ENCODE data around the gene SLC25A47. TPM values are rescaled to one million over a fixed set of nuclear protein-coding genes. Genes with fewer than 3 reads are reported as not detected.

Gene SLC25A47
- total RNA-seq, 1 experiment from 2014 or later: not detected

DNA sequence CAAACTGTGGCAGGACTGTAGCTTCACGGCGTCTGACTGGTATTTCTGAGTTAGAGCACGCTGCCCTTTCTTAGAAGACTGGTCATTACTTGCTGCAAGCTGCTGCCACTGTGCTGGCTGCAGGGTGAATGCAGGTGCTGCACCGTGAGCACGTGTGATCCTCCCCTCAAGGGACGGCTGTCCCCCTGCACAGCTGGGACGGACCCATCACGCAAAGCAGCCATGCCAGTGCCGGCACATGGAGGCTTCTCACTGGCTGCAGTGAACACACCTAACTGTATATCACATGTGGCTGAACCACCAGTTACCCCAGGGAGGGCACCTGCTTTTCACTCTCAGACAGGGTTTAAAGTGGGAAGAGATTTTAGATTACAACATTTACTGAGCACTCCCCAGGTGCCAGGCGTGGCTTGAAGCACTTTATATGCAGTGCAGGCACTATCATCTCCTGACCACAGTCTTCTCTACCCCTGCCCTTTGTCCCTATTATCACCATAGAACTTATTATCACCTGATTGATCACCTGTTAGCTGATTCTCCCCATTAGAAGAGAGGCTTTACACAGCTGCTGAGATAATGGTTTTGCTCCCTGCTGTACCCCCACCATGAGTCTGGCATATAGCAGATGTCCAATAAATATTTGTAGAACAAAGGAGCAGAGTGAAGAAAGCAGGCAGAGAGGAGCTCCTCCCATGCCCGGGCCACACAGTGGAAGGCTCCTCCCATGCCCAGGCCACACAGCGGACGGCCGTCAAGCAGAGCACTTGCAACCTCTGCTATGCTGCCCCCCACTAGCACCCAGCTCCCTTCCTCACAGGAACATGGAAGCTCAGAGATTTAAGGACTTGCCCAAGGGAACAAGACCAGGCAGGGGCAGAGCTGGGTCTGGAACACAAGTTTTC is 25.9 kb downstream of the SLC25A47 start:
- CTCF ChIA-PET: no interaction called here
- H3K9me3 Mint-ChIP-seq: no peaks in the 10 kb centered on the region
- H3K4me3 Mint-ChIP-seq: no peak overlapping the region
- no peaks in the 10 kb centered on the region for H3K4me1 Mint-ChIP-seq
- H3K36me3 Mint-ChIP-seq: peaks cover 60% of the 10 kb centered on the region
- POLR2A ChIA-PET: interaction anchor here (1.0 kb wide), 1 partner anchor 15 kb away, joined by 3 read pairs; no protein-coding TSS in a partner anchor
- ATAC-seq: no peak
- no peaks in the 10 kb centered on the region for H3K27me3 Mint-ChIP-seq (ENCODE audit: low read depth)
- DNase-seq (ENCODE audit: low spot score): no peak
- no peak overlapping the region; the same call in 1 of the 2 replicates for H3K27ac Mint-ChIP-seq
- TF ChIP-seq ZMAT4 (CRISPR knock-in tag; IDR thresholded peaks at IDR 0.05): no peak
- TF ChIP-seq ELF4 (CRISPR knock-in tag; IDR thresholded peaks at IDR 0.05; ENCODE audit: low read depth): no peak
- TF ChIP-seq ZNF425 (CRISPR knock-in tag; conservative IDR thresholded peaks at IDR 0.05): no peak
- no peak for TF ChIP-seq FOXP1 (CRISPR knock-in tag; IDR thresholded peaks at IDR 0.05; ENCODE audit: borderline replicate concordance)

DNA sequence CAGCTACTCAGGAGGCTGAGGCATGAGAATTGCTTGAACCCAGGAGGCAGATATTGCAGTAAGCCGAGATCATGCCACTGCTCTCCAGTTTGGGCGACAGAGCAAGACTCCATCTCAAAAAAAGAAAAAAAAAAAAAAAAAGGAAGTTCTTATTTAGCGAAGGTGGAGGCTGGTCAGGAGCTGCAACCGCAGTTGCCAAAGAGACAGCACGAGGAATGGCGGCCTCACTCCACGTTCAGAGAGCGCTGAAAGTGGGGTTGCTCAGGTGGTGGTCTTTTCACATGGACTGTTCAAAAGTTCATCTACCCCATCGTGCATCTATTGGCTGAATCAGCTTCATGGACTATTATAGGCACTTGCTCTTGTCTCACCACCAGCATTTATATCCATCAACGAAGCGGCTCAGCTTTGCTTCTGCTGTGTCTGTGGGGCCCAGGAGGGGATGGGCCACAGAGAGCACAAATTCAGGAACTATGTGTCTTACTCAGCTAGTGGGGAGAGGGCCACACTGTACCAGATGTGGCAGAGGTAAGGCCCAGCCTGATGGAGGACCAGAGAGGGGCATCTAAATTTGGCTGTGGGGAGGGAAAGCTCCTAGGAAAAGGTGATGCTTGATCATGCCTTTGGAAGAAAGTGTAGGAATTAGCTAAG is 27.3 kb downstream of the SLC25A47 start:
- Mint-ChIP-seq H3K36me3 (peaks cover 60% of the 10 kb centered on the region), H3K27ac (no peak overlapping the region), H3K4me3 (no peak overlapping the region), H3K27me3 (ENCODE audit: low read depth) (no peaks in the 10 kb centered on the region), H3K4me1 (no peaks in the 10 kb centered on the region), H3K9me3 (no peaks in the 10 kb centered on the region)
- no peak for ATAC-seq
- DNase-seq (ENCODE audit: low spot score): no peak
- POLR2A ChIA-PET: interaction anchor here (0.6 to 1.0 kb wide), 3 partner anchors 13 to 268 kb away, joined by 3 read pairs; no protein-coding TSS in a partner anchor
- TF ChIP-seq AFF4 (CRISPR knock-in tag; IDR thresholded peaks at IDR 0.05; ENCODE audit: borderline replicate concordance): no peak
- no peak for TF ChIP-seq ZNF138 (CRISPR knock-in tag; conservative IDR thresholded peaks at IDR 0.05)
- TF ChIP-seq MXD4 (CRISPR knock-in tag; IDR thresholded peaks at IDR 0.05; ENCODE audit: borderline replicate concordance): no peak
- CTCF ChIA-PET: interaction anchor here (0.6 to 1.1 kb wide), 2 partner anchors 195 to 200 kb away, joined by 3 read pairs; no protein-coding TSS in a partner anchor

GRCh38 chr14:100350986-100351385 is 27.8 kb downstream of the SLC25A47 start:
- Mint-ChIP-seq H3K27me3 (ENCODE audit: low read depth) (no peaks in the 10 kb centered on the region), H3K4me1 (no peaks in the 10 kb centered on the region), H3K4me3 (no peak overlapping the region), H3K9me3 (no peaks in the 10 kb centered on the region), H3K36me3 (peaks cover 60% of the 10 kb centered on the region), H3K27ac (no peak overlapping the region)
- no peak for DNase-seq (ENCODE audit: low spot score)
- CTCF ChIA-PET: interaction anchor here (1.1 kb wide), 1 partner anchor 196 kb away, joined by 3 read pairs; no protein-coding TSS in a partner anchor
- no peak for ATAC-seq
- POLR2A ChIA-PET: no interaction called here
- TF ChIP-seq AFF4 (CRISPR knock-in tag; IDR thresholded peaks at IDR 0.05; ENCODE audit: borderline replicate concordance): no peak
- TF ChIP-seq, protein P1, sequence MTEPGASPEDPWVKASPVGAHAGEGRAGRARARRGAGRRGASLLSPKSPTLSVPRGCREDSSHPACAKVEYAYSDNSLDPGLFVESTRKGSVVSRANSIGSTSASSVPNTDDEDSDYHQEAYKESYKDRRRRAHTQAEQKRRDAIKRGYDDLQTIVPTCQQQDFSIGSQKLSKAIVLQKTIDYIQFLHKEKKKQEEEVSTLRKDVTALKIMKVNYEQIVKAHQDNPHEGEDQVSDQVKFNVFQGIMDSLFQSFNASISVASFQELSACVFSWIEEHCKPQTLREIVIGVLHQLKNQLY (CRISPR knock-in tag; IDR thresholded peaks at IDR 0.05): no peak
- TF ChIP-seq ZNF425 (CRISPR knock-in tag; conservative IDR thresholded peaks at IDR 0.05): no peak
